Fibroblast of skin of right quadriceps (primary cell): ENCODE results near the gene CENPF.
"Not testable (repeated sequence)": the region's sequence is repeated elsewhere in the genome, so short reads cannot be mapped to it uniquely, and the experiment has no call there.

Source experiments
- DNase-seq: peaks from one replicate; pipeline ENCODE4 v3.0.0-alpha.2; 2013

CENPF gene

DNA sequence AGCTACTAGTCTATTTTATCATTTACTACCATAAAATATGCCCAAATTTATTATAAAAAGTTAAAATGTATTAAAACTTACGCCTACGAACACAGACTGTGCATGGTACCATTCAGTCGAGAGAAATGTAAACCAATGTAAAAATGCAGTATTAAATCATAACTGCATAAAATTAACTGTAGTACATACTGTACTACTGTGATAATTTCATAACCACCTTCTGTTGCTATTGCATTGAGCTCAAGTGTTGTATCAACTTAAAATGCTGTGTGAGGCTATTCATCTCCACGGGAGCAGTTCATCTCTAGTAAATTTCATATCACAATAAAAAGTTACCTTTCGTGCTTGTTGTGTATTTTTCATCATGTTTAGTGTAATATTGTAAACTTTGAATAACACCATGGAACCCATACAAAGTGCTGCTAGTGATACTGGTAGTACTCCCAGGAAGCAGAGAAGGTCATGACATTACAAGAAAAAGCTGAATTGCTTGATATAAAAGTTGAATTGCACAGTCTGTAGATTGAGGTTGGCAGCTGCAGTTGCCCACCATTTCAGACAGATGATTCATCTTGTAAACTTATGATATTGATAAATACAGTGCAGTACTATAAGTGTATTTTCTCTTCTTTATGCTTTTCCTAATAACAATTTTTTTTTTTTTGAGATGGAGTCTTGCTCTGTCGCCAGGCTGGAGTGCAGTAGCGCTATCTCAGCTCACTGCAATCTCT, 19.0 kb upstream of the CENPF start:
- no peak for DNase-seq

DNA sequence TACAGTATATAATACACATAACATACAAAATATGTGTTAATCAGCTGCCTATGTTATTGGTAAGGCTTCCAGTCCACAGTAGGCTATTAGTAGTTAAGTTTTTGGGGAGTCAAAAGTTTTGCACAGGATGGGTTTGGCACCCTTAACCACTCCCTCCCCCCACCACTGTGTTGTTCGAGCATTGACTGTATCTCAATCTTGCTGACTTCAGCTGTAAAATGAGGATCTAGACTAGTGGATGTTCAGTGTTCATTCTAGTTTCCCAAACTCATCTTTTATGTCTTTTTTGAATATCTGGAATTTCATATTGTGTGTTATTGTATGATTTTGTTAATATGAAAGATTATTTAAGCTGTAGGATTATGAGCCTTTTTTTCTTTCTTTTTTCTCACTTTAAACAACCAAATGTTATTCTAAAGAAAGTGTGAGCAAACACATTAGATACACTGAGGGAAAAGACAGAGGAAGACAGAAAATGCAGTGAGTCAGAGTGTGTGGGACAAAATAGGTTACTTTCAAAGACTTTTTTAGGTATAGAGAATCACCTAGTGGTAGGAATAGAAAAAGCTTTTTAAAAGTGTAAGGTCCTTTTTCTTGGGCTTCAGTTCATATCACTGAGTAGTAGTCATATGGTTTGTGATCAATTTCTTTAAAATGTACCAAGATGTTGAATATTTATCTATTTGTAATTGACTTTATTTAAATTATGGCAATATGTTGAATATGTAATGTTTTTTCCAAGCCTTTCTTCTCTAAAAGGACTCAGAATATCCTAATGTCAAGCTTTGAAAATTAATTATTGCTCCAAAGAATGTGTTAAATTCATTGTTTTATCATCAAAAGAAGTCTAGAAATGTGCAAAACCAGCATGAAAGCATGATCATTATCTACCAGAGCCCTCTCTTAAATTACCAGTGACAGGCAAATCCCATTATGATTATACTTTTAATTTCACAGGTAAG, 17.9 kb upstream of the CENPF start:
- DNase-seq, result peak; percentile 73

DNA sequence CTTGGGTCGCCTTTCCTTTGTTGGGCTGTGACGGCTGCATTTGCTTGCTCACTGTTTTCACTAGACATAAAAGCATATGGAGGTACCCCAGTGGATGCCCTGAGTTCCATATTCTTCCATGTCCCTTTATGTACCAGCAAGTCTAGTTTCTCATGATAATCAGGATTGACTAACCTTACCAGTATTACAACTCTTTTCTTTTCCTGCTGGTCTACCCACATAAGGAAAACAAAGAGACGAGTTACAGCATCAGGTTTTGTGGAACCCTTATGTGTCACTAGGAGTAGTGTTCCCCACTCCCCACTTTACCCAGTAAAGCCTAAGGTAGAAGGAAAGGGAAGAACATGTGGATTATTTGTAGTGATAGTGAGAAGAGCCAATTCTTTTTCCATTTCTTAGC, 16.4 kb upstream of the CENPF start:
- no peak for DNase-seq

DNA sequence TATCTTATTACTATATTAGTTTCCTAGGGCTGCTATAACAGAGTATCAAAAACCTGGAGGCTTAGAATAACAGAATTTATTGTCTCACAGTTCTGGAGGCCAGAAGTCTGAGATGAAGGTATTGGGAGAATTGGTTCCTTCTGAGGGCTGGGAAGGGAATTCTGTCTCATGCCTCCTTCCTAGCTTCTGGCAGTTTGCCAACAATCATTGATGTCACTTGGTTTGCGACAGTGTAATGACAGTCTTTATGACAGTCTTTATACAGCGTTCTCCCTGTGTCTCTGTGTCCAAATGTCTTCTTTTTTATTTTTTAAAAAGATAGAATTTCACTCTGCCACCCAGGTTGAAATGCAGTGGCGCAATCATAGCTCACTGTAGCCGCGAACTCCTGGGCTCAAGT, 15.8 kb upstream of the CENPF start:
- DNase-seq, result no peak

DNA sequence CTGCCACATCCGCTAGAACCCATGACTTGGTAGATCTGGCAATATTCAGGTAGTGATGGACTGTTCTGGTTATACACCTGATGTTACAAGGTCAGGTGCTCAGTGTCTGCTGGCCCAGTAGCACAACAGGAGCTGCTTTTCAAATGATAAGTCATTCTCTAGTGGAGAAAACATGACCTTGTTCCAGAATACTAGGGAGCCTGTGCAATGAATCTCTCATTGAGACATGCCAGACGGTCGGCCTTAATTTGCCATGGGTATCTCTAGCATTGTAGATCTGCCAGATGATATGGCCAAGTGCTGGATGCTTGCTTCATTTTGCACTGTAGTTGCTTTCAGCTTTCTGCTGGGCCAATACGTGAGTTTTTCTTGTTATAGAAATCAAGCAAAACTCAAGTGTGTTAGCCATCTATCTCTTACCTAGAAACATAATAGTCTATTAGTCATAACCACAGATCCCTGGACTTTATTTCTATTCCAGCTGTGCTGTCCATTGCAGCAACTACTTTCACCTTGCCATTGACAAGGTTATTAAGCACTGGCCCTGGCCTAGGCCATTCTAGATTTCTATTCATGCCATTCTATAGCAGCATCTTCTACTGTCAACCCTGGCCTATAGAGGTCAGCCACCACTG, 13.9 kb upstream of the CENPF start:
- no peak for DNase-seq

DNA sequence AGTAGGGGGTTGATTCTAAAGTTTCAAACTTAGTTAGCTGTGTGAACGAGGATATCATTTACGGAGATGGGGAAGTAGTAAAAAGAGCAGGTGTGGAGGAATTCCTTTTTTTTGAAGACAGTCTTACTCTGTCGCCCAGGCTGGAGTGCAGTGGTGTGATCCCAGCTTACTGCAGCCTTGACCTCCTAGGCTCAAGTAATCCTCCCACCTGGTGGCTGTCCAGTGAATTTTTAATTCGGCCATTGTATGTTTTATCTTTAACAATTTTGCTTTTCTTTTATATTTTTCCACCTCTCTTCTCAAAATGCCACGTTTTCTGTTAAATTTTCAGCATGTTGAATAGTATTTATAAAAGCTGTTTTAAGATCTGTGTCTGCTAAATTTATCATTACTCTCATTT, 12.3 kb upstream of the CENPF start:
- DNase-seq, result no peak

DNA sequence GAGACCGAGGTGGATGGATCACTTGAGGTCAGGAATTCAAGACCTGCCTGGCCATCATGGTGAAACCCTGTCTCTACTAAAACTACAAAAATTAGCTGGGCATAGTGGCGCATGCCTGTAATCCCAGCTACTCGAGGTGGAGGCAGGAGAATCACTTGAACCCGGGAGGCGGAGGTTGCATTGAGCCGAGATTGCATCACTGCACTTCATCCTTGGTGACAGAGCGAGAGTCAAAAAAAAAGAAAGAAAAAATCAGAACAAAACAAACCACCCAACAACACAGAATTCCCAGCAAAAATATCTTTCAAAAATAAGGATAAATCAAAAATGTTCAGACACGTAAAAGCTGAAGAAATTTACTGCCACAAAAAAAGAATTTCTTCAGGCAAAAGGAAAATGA, 11.1 kb upstream of the CENPF start:
- not testable (repeated sequence) for DNase-seq

DNA sequence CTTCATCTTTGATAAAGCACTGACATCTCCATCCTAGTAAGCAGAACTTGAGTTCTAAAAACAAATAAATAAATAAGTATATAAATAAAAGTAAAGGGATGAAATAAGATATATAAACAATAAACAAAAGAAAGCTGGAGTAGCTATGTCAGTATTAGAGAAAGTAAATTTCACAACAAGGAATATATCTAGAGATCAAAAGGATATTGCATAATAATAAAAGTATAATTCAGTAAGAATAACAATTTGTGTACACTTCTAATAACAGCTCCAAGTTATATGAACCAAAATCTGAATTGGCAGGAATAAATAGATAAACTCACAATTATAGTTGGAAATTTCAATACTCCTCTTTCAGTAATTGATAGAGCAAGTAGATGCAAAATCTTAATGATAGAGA, 9.8 kb upstream of the CENPF start:
- DNase-seq, result no peak

DNA sequence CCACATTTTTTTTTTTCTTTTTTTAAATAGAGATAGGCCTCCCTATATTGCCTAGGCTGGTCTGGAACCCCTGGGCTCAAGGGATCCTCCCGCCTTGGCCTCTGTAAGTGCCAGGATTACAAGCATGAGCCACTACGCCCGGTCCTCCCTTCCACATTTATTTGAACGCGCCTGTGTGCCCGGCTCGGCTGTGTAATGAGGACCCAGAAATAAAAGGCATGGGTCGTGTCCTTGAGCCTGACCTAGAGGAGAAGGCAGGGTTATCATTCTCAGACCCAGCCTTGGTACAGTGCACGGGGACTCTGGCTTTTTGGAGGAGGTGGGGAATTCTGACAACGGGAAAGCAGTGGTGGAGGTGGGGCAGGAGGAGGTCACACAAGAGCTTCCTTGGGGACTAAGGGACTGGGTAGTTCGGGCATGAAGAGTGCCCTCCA, 841 bp downstream of the CENPF start:
- DNase-seq, result no peak

DNA sequence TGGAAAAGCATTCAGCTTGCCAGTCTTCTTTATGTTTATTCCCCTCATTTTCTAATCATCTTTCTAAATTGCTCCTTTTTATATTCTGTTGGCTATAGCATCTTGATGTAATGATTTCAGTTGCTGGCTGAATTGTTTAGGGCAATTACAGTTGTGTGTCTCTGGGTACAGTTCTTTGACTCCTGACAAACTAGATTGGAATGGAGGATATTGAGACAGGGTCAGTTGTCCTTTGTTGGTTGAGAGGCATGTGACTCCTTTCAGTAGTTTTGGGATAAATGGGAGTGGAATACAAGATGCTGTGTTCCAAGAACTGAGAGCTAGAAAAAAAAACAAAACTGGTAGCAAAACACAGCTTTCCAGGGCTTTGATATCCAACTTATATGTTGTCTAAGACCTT, 1.5 kb downstream of the CENPF start:
- DNase-seq, result peak; percentile 44

DNA sequence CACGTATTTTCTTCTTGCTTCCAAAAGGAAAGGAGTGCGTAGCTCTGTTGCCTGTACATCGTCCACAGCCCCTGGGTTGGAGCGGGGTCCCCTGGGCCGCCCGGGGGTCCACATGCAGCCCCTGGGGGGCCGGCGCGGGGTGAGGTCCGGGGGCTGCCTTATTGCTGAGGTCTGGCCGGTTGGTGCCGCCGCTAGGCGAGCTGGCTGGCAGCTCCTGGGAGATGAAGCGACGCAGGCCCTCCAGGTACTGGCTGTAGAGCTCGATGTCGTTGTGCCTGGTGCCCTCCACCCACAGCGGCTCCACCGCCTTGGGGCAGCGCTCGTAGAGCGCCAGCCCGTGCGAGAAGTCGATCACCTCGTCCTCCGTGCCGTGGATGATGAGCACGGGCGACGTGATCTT, 2.5 kb downstream of the CENPF start:
- not testable (repeated sequence) for DNase-seq

DNA sequence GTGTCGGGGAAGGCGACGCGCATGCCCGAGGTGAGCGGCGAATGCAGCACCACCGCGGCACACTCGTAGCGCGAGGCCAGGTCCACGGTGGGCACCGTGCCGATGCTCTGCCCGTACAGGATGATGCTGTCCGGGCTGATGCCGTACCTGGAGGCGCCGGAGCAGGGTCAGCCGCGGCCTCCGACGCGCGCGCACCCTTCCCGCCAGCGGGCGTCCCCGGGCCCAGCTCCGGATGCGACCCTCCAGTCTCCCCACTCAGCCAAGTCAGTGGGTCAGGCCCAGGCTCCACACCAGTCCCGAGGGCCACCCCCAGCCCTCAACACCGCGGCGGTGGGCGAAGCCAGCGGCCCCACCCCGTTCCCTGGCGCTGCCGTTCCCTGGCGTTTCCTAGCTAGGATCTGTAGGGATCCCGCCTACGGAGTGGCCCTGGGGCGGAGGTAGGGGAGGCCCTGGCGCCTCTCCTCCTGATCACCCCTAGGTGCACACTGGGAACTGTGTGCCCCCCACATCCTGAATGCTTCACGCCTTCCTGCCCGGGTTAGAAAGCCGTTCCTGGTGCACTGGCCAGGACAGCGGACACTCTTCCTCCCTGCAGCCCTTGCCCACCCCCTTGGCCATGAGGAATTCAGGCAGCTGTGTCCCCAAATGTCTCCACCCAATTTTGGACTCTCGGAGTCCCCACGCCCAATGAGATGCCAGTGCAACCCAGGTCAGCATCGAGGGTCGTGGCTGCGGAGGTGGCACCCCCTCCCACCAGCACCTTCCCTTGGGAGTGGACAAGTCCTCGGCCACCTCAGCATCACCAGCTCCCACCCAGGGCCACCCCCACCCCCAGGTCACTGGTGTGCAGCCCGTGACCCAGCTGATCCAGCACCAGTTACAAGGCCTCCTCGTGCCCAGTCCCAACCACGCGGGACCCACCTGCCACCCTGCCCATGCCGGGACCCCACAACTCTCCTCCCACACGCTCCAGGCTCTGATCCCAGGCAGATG, 3.2 kb downstream of the CENPF start:
- not testable (repeated sequence) for DNase-seq

DNA sequence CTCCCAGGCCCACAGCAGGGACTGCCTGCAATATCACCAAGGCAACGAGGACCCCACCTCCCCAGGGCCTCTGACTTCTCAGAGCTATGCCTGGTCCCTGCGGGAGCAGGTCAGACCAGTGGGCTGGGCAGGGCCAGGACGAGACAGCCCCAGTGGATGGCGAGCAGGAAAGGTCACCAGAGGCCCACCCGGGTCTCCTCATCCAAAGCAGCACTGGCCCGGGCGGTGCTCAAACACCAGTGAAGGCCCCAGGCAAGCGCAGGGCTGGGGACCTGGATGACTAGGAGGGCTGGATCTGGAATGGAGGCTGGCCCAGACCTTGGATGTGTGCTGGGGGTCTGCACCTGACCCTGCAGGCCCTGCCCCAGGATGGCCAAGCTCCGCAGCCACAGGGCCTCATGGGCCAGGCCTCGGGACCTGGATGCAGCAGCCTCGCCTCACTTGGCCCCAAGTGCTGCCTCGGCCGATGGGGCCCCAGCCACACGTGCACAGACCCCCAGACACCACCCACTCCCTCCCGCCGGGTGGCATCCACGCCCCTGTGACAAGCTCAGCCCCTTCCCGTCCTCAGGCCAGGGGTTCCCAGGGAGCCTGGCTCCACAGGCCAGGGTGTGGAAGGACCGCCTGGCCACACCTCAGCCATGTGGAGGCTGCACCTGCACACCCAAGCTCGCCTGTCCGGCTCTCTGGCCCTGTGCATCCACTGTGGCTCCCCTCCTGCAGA, 4.7 kb downstream of the CENPF start:
- DNase-seq, result not testable (repeated sequence)

DNA sequence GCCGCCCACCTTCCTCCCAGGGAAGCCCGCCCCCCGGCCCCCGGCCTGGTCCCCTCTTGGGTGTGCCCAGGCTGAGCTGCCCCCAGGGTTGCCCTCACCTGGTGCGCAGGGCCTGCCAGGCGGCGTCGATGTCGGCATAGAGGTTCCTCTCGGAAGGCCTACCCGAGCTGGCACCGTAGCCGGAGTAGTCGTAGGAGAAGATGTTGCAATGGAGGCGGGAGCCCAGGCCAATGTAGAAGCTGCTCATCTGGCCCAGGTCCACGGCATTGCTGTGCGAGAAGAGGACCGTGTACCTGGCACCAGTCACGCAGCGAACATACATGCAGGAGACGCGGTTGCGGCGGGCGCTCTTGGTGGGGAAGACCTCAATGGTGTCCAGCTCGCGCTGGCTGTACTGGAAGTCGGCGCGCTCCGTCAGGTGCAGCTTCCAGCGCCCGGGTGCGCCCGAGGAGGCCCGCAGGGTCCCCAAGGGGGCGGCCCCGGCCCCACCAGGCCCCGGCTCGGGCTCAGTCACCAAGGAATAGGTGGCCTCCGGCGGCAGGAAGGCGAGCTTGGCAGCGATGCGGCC, 5.3 kb downstream of the CENPF start:
- not testable (repeated sequence) for DNase-seq

DNA sequence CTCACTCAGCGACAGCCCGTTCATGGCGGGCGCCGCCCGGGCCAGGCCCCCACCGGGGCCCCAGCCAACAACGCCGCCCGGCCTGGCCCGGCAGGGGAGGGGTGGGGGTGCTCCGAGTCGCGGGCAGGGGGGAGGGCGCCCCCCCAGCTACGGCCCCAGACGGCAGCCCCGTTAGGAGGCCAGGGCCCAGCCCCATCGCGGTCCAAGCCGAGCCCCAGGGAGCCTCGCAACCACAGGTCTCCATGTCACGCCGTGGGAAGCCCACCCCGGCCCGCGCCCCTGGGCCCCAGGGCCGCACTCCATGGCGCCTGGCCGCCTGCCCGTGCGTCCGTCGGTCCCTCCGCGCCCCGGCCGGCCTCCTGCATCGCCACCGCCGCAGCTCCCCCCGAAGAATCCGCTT, 5.8 kb downstream of the CENPF start:
- not testable (repeated sequence) for DNase-seq

DNA sequence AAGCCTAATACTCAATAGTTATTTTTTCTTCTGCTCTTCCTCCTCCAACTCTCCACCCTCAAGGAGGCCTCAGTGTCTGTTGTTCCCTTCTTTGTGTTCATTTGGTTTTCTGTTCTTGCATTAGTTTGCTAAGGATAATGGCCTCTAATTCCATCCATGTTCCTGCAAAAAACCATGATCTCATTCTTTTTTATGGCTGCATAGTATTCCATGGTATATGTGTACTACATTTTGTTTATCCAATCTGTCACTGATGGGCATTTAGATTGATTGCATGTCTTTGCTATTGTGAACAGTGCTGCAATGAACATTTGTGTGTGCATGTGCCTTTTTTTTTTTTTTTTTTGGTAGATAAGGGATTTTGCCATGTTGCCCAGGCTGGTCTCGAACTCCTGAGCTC, 6.7 kb downstream of the CENPF start:
- no peak for DNase-seq

DNA sequence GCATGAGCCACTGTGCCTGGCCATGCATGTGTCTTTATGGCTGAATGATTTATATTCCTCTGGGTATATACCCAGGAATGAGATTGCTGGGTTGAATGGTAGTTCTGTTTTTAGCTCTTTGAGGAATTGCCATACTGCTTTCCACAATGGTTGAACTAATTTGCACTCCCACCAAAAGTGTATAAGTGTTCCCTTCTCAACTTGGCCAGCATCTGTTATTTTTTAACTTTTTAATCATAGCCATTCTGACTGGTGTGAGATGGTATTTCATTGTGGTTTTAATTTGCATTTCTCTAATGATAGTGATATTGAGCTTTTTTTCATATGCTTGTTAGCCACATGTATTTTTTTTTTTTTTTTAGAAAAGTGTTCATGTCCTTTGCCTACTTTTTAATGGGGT, 7.1 kb downstream of the CENPF start:
- not testable (repeated sequence) for DNase-seq

DNA sequence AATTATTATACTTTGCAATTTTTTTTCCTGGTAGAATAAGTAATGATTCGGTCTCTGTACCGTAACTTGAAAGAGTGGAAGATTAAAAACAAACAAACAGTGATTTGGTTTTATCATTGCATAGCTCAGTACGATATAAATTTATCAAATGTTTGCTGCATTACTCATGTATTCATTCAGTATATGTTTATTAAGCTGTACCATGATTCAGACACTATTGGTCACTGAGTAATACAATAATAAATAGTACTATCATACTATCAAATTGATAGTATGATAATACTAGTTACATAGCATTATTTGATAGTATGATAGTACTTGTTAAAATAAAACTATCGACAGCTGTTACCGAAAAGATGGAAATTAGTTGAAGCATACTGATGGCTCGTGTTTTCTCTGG, 12.1 kb downstream of the CENPF start:
- DNase-seq, result peak; percentile 39

DNA sequence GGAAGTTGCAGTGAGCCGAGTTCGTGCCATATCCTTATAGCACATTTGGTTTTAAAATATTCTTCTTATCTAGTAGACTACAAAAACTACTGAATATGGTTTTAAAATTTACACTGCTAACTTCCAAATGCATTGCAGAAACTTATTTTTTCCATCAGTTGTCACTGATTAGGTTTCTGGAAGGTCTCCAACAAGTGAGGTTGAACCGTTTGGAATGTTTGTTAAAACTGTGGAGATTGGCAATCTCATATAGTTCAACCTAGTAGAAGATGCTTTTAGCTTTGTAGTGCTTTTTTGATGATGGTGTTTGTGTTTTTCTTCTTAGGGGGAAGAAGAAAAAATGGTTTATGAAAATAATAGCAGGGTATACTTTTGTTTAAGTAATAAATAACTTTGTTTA, 12.9 kb downstream of the CENPF start:
- peak; percentile 68 for DNase-seq

DNA sequence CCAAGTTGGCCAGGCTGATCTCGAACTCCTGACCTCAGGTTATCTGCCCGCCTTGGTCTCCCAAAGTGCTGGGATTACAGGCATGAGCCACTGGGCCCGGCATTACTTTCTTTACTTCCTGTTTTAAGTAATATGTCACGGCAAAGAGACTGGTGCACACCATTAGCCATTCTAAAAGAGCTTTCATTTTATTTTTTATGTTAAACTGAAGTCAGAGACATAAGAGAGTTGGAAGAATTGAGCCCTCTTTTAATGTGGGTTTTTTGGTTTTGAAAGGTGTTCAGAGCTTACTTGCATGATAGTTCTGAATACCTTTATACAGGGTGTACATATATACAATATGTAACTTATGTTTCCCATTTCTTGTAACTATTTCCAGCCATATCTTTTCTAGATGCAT, 14.3 kb downstream of the CENPF start:
- DNase-seq, result no peak

DNA sequence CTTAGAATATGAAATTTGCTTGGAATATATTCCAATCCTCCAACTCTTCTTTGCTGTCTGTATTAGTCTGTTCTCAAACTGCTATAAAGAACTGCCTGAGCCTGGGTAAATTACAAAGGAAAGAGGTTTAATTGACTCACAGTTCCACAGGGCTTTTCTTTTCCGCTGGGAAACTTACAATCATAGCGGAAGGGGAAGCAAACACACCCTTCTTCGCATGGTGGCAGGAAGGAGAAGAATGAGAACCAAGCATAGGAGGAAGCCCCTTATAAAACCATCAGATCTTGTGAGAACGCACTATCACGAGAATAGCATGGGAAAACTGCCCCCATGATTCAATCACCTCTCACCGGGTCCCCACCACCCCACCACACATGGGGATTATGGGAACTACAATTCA, 14.8 kb downstream of the CENPF start:
- no peak for DNase-seq
